Activated CD4-positive, CD25-positive, alpha-beta regulatory T cell treated with anti-CD3 and anti-CD28 coated beads, Interleukin-2, amount 50 U/mL, for 72 hours (primary cell): ENCODE results near the gene ST6GALNAC4.

Experiments
- DNase-seq: peaks from one replicate; pipeline ENCODE4 v3.0.0; 2021

The ST6GALNAC4 gene

DNA sequence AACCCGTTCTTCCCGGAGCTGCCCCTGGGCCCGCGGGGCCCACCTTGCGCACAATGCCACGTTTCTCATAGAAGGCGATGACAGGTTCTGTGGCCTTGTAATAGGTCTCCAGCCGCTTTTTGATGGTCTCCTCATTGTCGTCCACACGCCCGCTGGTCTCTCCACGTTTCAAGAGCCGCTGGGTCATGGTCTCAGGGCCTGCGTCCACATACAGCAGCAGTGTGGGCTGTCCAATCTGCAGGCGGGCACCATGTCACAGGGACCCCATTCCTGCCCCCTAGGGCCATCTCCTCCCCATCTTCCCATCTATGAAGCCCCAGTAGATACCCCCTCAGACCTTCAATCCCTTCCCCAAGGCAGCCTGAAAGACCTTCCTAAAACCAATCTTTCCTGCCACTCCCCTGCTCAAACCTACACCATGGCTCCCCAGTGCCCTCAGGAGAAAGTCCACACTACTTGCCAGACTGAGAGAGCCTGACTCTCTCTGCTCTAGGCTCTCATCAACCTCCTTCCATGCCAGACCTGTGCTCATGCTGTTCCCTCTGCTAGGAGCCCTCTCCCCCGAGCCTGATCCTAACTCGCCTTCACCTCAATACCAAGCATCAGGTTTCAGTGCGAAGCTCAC lies 48.5 kb downstream of the ST6GALNAC4 start:
- no peak for DNase-seq

DNA sequence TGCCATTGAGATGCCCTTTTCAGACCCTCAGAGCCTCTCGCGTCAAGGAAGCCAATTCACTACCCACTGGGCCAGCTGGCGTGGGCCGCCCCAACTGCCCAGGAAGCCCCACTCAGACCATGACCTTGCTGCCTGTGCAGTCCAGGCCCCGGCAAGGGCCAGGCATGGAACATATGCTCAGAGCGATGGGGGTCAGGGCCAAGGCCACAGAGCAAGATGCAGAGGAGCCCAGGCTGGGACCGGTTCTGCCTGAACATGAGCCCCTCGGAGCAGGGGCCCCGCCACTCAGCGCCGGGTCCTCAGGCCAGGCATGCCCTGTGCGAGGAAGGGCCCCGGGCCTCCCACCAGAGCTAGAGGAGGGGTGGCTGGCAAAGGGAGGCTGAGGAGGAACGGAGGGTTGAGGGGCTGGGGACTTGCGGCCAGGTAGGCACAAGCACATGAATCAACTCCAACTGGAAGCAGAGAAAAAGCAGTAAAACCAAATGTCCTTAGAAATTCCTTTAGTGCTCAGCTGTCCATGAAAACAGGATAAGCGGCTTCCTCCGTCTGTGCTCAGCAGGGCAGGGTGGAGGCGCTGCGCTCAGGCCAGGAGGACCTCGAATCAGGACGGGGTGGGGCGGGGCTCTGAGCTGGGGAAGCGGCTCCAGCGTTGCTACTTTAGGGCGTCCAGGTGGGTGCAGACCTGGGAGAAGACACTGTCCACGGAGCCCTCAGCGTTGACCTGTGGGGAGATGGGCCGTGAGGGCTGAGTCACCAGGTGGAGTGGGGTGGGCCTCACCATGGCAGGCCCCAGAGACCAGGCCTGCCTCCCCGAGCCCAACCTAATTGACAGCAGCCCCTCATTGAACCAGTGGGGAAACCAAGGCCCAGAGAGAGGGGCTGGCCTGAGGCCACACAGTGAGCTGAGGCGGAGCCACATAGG lies 49.2 kb downstream of the ST6GALNAC4 start:
- no peak for DNase-seq

DNA sequence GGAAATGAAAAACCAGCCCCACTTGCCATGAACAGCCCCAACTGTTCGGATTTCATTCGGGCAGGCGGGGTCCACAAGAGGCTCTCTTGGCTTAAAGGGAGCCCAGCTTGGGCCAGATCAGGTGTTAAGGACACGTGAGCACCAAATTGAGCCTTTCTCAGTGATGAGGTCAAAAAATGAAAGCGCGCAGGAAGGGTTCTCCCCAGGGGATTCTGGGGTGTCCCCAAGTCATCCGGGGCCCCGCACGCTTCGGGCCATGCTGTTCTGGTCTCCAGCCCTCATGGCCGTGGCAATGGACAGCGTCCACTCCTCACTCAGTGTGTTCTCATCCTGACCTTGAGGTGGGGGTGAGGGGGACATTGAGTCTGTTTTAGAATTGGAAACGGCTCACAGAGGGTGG lies 50.3 kb downstream of the ST6GALNAC4 start:
- no peak for DNase-seq

- DNase-seq: no peak
Observed at GRCh38 chr9:127865645-127866464, 51.0 kb downstream of the ST6GALNAC4 start.

DNA sequence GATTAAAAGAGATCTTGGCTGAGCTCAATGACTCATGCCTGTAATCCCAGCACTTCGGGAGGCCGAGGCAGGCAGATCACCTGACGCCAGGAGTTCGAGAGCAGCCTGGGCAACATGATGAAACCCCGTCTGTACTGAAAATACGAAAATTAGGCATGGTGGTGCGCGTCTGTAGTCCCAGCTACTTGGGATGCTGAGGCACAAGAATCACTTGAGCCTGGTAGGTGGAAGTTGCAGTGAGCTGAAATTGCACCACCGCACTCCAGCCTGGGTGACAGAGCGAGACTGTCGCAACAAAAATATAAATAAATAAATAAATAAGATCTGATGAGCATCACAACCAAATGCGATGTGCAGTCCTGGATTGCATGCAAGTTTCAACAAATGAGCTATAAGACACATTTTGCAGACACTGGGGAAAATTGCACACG lies 53.6 kb downstream of the ST6GALNAC4 start:
- no peak for DNase-seq

GRCh38 chr9:127862075-127863011 lies 54.5 kb downstream of the ST6GALNAC4 start:
- DNase-seq: no peak

GRCh38 chr9:127860779-127861178 lies 56.1 kb downstream of the ST6GALNAC4 start:
- no peak for DNase-seq

GRCh38 chr9:127860260-127860659 lies 56.6 kb downstream of the ST6GALNAC4 start:
- no peak for DNase-seq

- no peak for DNase-seq
Observed at GRCh38 chr9:127858041-127858512, 58.8 kb downstream of the ST6GALNAC4 start.
